ENCODE measurements around the gene RCOR3. TPM values are rescaled to one million over a fixed set of nuclear protein-coding genes. Genes with fewer than 3 reads are reported as not detected.

The RCOR3 gene
- 19.5 to 22.3 TPM (median 21.9 TPM) in 5 replicates for total RNA-seq (2022; extraction: Qiagen RNA extraction; ENCODE audit: low read depth)

GRCh38 chr1:211258756-211259637 is at the start of gene RCOR3:
TSS of gene RCOR3 (plus strand) at chr1:211259366. CDS start at chr1:211259561, 195 bp downstream.

GRCh38 chr1:211326528-211327345 is 67.6 kb downstream of the RCOR3 start, which contains the start of gene TRAF5:
TSS of gene TRAF5 (plus strand) at chr1:211326833. CDS start at chr1:211353240, 26,407 bp downstream.

Other genes starting within 250 kb of the RCOR3 start
- gene KCNH1, start 125.2 kb upstream of the RCOR3 start, total RNA-seq (2022; extraction: Qiagen RNA extraction; ENCODE audit: low read depth): 1.3 to 2.3 TPM (median 1.7 TPM) in 5 replicates
- gene TRAF5, start 67.5 kb downstream of the RCOR3 start, total RNA-seq (2022; extraction: Qiagen RNA extraction; ENCODE audit: low read depth): 5.9 to 7.4 TPM (median 7.2 TPM) in 5 replicates
- not detected in 5 replicates for gene RD3, start 232.8 kb downstream of the RCOR3 start, total RNA-seq (2022; extraction: Qiagen RNA extraction; ENCODE audit: low read depth)